Esophagus squamous epithelium (tissue), 5 donors: ENCODE data around the gene SH3BP5. TPM values are rescaled to one million over a fixed set of nuclear protein-coding genes. Genes with fewer than 3 reads are reported as not detected.

Source experiments
- DNase-seq: peaks from one replicate; lab custom pipeline; 2025; lab: John Stamatoyannopoulos, UW
- H3K27ac ChIP-seq, 4 donors: fragments of 200-600 bp; sonication (generic); one replicate each; pipeline ENCODE4 v1.5.1; 2016 to 2019; ENCODE audit warnings: mild to moderate bottlenecking in 1 of 4
- H3K27me3 ChIP-seq, 4 donors: fragments of 200-600 bp; sonication (generic); 1 replicate in 3 of 4; 2 replicates in 1 of 4; pipeline versions ENCODE4 v1.5.1 to v1.6.0; 2017 to 2021; ENCODE audit warnings: antibody characterized with exemption in 1 of 4
- H3K36me3 ChIP-seq, 3 donors: fragments of 200-600 bp; sonication (generic); one replicate each; pipeline ENCODE4 v1.5.1; 2016 to 2019
- H3K4me1 ChIP-seq, 3 donors: fragments of 200-600 bp; sonication (generic); one replicate each; pipeline ENCODE4 v1.5.1; 2017 to 2019
- H3K4me3 ChIP-seq, 4 donors: fragments of 200-600 bp; sonication (generic); 1 replicate in 3 of 4; 2 replicates in 1 of 4; pipeline ENCODE4 v1.5.1; 2016 to 2019; ENCODE audit warnings: mild to moderate bottlenecking in 2 of 4, moderate library complexity in 1 of 4
- H3K9me3 ChIP-seq, 3 donors: fragments of 200-600 bp; sonication (generic); one replicate each; pipeline ENCODE4 v1.5.1; 2016 to 2019
- CTCF ChIP-seq, 6 experiments: fragments of 450-650 bp in 4 of 6; fragments of 200-600 bp in 2 of 6; sonication (generic) in 2 of 6; IDR thresholded peaks; one replicate each; pipeline ENCODE4 v1.5.1; 2016 to 2019; ENCODE audit warnings: antibody characterized with exemption in 6 of 6, mild to moderate bottlenecking in 4 of 6, moderate library complexity in 4 of 6
- POLR2A ChIP-seq, 4 donors: fragments of 450-650 bp; IDR thresholded peaks; one replicate each; pipeline ENCODE4 v1.6.1; 2017; ENCODE audit warnings: antibody characterized with exemption in 4 of 4, mild to moderate bottlenecking in 4 of 4, moderate library complexity in 3 of 4
- WGBS, 2 donors: methylation state at CpG; one replicate each; pipeline ENCODE4 v1.1.5; 2018; 5-methylcytosine and 5-hydroxymethylcytosine counted together
- intact Hi-C: fragments of 100-400 bp; cut with DNase I; formaldehyde crosslinking; loops from one replicate; pipeline ENCODE4 v1.15.0; 2022
- total RNA-seq, 4 donors: library from RNA; depleted of rRNA; stranded (reverse); fragments of >200 nt; gene quantifications; one replicate each; pipeline ENCODE4 v1.1.0, GENCODE V29; 2016
- donor health status: DM: yes; HTN: yes; CAD: no.

Gene SH3BP5
- total RNA-seq, 4 donors from 2014 or later: 8.5 to 33.8 (median 18.0) TPM

- no peaks in the 10 kb centered on the region for H3K36me3 ChIP-seq
- no peaks in the 10 kb centered on the region for H3K9me3 ChIP-seq
- H3K27ac ChIP-seq: peak overlapping the region; percentile 25 to 73 (median 64)
- H3K4me1 ChIP-seq: peaks cover 16 to 67% (median 29%) of the 10 kb centered on the region in 3 donors
- H3K27me3 ChIP-seq: no peaks in the 10 kb centered on the region
- no peak for DNase-seq
- 93 to 94% methylated on average over 9 to 10 of the region's 10 CpGs for WGBS, 2 donors
- intact Hi-C loops: no loop called here
- no peak overlapping the region for H3K4me3 ChIP-seq
- TF ChIP-seq CTCF (IDR thresholded peaks at IDR 0.05) (no peak), POLR2A (IDR thresholded peaks at IDR 0.05) (no peak)
Measured at GRCh38 chr3:15288331-15289035, 43.9 kb downstream of the SH3BP5 start.

- intact Hi-C loops: no loop called here
- Histone ChIP-seq H3K4me1 (peaks cover 11 to 59% (median 22%) of the 10 kb centered on the region in 3 donors), H3K27ac (peak overlapping the region; percentile 25 to 73 (median 64)), H3K9me3 (no peaks in the 10 kb centered on the region), H3K27me3 (no peaks in the 10 kb centered on the region), H3K36me3 (no peaks in the 10 kb centered on the region), H3K4me3 (no peak overlapping the region)
- peak; percentile 9 for DNase-seq
- no peak for TF ChIP-seq CTCF (IDR thresholded peaks at IDR 0.05)
- TF ChIP-seq POLR2A (IDR thresholded peaks at IDR 0.05): peak in 1 of 4 donors; percentile 35
- 61 to 70% methylated on average over 13 of the region's 13 CpGs for WGBS, 2 donors
Measured at GRCh38 chr3:15287565-15288330, 44.6 kb downstream of the SH3BP5 start.

GRCh38 chr3:15286022-15286421, 46.4 kb downstream of the SH3BP5 start:
- H3K4me1 ChIP-seq: peaks cover 0 to 42% (median 9%) of the 10 kb centered on the region in 3 donors
- TF ChIP-seq CTCF (IDR thresholded peaks at IDR 0.05): no peak
- no peak for TF ChIP-seq POLR2A (IDR thresholded peaks at IDR 0.05)
- WGBS, 2 donors: 93 to 100% methylated on average over 5 to 6 of the region's 8 CpGs
- H3K9me3 ChIP-seq: no peaks in the 10 kb centered on the region
- no peaks in the 10 kb centered on the region for H3K36me3 ChIP-seq
- intact Hi-C loops: no loop called here
- no peaks in the 10 kb centered on the region for H3K27me3 ChIP-seq
- peak overlapping the region in 1 of 4 donors; percentile 25 for H3K27ac ChIP-seq
- no peak overlapping the region for H3K4me3 ChIP-seq
- no peak for DNase-seq

- no peaks in the 10 kb centered on the region for H3K27me3 ChIP-seq
- no peaks in the 10 kb centered on the region for H3K9me3 ChIP-seq
- H3K4me1 ChIP-seq: peaks cover 0 to 42% (median 9%) of the 10 kb centered on the region in 3 donors
- no peak overlapping the region for H3K4me3 ChIP-seq
- no peaks in the 10 kb centered on the region for H3K36me3 ChIP-seq
- H3K27ac ChIP-seq: no peak overlapping the region
- DNase-seq: no peak
- 74 to 91% methylated on average over 5 of the region's 5 CpGs for WGBS, 2 donors
- intact Hi-C loops: no loop called here
- TF ChIP-seq CTCF (IDR thresholded peaks at IDR 0.05) (no peak), POLR2A (IDR thresholded peaks at IDR 0.05) (no peak)
Measured at GRCh38 chr3:15284121-15284889, 48.1 kb downstream of the SH3BP5 start.
